ENCODE results near the gene TNNT3. TPM values are rescaled to one million over a fixed set of nuclear protein-coding genes. Genes with fewer than 3 reads are reported as not detected.

Gene TNNT3
- total RNA-seq: 3.6 and 5.1 TPM in 2 replicates

GRCh38 chr11:1919391-1920127, at the start of gene TNNT3:
TNNT3 (plus strand) TSS chr11:1919703; CDS start chr11:1922875, 3,172 bp downstream.

GRCh38 chr11:1891831-1892115, 27.7 kb upstream of the TNNT3 start, which contains the start of gene PRR33:
PRR33 (minus strand) TSS chr11:1891895; CDS start chr11:1890584, 1,311 bp downstream.

GRCh38 chr11:1946812-1947484, 27.4 kb downstream of the TNNT3 start, which contains the start of gene MRPL23:
MRPL23 (plus strand) TSS chr11:1947332; CDS start chr11:1947363, 31 bp downstream.

Other genes with a start within 250 kb of the TNNT3 start
- not detected in 2 replicates for gene KRTAP5-6, start 222.5 kb upstream of the TNNT3 start, total RNA-seq
- gene IFITM10, start 169.1 kb upstream of the TNNT3 start, total RNA-seq: 0.18 and 0.65 TPM in 2 replicates
- 301 and 414 TPM in 2 replicates for gene CTSD, start 155.8 kb upstream of the TNNT3 start, total RNA-seq
- gene SYT8, start 84.7 kb upstream of the TNNT3 start, total RNA-seq: 6.0 TPM in 1 of 2 replicates, not detected in the other
- gene TNNI2, start 80.7 kb upstream of the TNNT3 start, total RNA-seq: not detected in 2 replicates
- gene LSP1, start 66.6 kb upstream of the TNNT3 start, total RNA-seq: 8.7 and 35.7 TPM in 2 replicates
- not detected in 2 replicates for gene PRR33, start 27.8 kb upstream of the TNNT3 start, total RNA-seq
- 73.5 and 77.3 TPM in 2 replicates for gene MRPL23, start 27.6 kb downstream of the TNNT3 start, total RNA-seq
- 2,200 and 5,783 TPM in 2 replicates for gene H19, start 78.1 kb downstream of the TNNT3 start, total RNA-seq
- gene IGF2, start 219.7 kb downstream of the TNNT3 start, total RNA-seq: 28.7 and 54.3 TPM in 2 replicates
- not detected in 2 replicates for gene INS, start 241.5 kb downstream of the TNNT3 start, total RNA-seq

All from cardiac atrium fibroblast (primary cell).